HG03457 (cell line): Measurements from ENCODE around the gene TRPV4.

Experiments used
- ATAC-seq: cut with Tn5 transposase; IDR thresholded peaks from one replicate; pipeline ENCODE4 v1.9.1; 2021; ENCODE audit warnings: moderate number of reproducible peaks; ENCODE audit not compliant: unreplicated experiment

Gene TRPV4

GRCh38 chr12:109808876-109809646 is 24.1 kb downstream of the TRPV4 start:
- ATAC-seq: no peak

- ATAC-seq: no peak
Measured at GRCh38 chr12:109807954-109808643, 25.1 kb downstream of the TRPV4 start.

GRCh38 chr12:109804820-109805761 is 28.1 kb downstream of the TRPV4 start:
- ATAC-seq: no peak

GRCh38 chr12:109803678-109804077 is 29.5 kb downstream of the TRPV4 start:
- no peak for ATAC-seq

- ATAC-seq: no peak
Measured at GRCh38 chr12:109802828-109803227, 30.4 kb downstream of the TRPV4 start.

- no peak for ATAC-seq
Measured at GRCh38 chr12:109800536-109800935, 32.7 kb downstream of the TRPV4 start.

- no peak for ATAC-seq
Measured at GRCh38 chr12:109798691-109799090, 34.5 kb downstream of the TRPV4 start.

GRCh38 chr12:109797905-109798669 is 35.1 kb downstream of the TRPV4 start:
- no peak for ATAC-seq

GRCh38 chr12:109796057-109796456 is 37.1 kb downstream of the TRPV4 start:
- no peak for ATAC-seq

- no peak for ATAC-seq
Measured at GRCh38 chr12:109795023-109795422, 38.2 kb downstream of the TRPV4 start.

GRCh38 chr12:109793826-109794501 is 39.2 kb downstream of the TRPV4 start:
- ATAC-seq: no peak

GRCh38 chr12:109793411-109793810 is 39.8 kb downstream of the TRPV4 start:
- no peak for ATAC-seq

- no peak for ATAC-seq
Measured at GRCh38 chr12:109792992-109793391, 40.2 kb downstream of the TRPV4 start.

GRCh38 chr12:109789526-109790048 is 43.6 kb downstream of the TRPV4 start:
- ATAC-seq: no peak

GRCh38 chr12:109786799-109787198 is 46.4 kb downstream of the TRPV4 start:
- no peak for ATAC-seq

- no peak for ATAC-seq
Measured at GRCh38 chr12:109785854-109786253, 47.3 kb downstream of the TRPV4 start.

- no peak for ATAC-seq
Measured at GRCh38 chr12:109783965-109784244, 49.3 kb downstream of the TRPV4 start.

- ATAC-seq: no peak
Measured at GRCh38 chr12:109783135-109783964, 49.8 kb downstream of the TRPV4 start.

- ATAC-seq: no peak
Measured at GRCh38 chr12:109782326-109782703, 50.9 kb downstream of the TRPV4 start.
